Endothelial cell of umbilical vein (primary cell): ENCODE results near the gene DDX55. TPM values are rescaled to one million over a fixed set of nuclear protein-coding genes. Genes with fewer than 3 reads are reported as not detected.

Experiments
- BruUV-seq: library from RNA; stranded (reverse); fragments of 400-500 nt; replicated peaks from 2 replicates; lab custom pipeline; 2021; lab: Mats Ljungman, UMichigan
- CTCF ChIA-PET: fragments of 300-600, 350-600 bp; sonication (Branson Sonifier 250); formaldehyde crosslinking; loops from one replicate; lab custom pipeline; 2021; ENCODE audit warnings: antibody characterized with exemption, inconsistent platforms; lab: Charles Lee
- POLR2A ChIA-PET: fragments of 300-600, 350-600 bp; sonication (Branson Sonifier 250); formaldehyde crosslinking; loops from one replicate; lab custom pipeline; 2021; ENCODE audit warnings: antibody characterized with exemption, inconsistent platforms; lab: Charles Lee
- DNase-seq: peaks from one replicate; pipeline ENCODE4 v3.0.0-alpha.2; 2011; ENCODE audit warnings: low read depth, low spot score
- FAIRE-seq: peaks from 2 replicates; lab custom pipeline; 2011; peaks lifted over from hg19 to GRCh38; lab: Jason Lieb, UNC
- H2AFZ ChIP-seq: 2 replicates; pipeline ENCODE4 v1.6.0; 2012; ENCODE audit warnings: low read depth, low read length, control low read depth, inconsistent platforms
- H3K27ac ChIP-seq: 2 replicates; pipeline ENCODE4 v1.5.1; 2011; ENCODE audit warnings: low read depth, mild to moderate bottlenecking, control low read depth, low read length, moderate library complexity; ENCODE audit not compliant: insufficient read depth
- H3K27me3 ChIP-seq, 2 experiments: 2 replicates each; pipeline versions ENCODE4 v1.6.0 to v1.6.1; 2011; ENCODE audit warnings: low read length in 2 of 2, mixed read lengths in 1 of 2; ENCODE audit not compliant: control insufficient read depth in 2 of 2, insufficient read depth in 2 of 2
- H3K36me3 ChIP-seq, 2 experiments: 2 replicates in 1 of 2; 3 replicates in 1 of 2; pipeline ENCODE4 v1.5.1; 2011; ENCODE audit warnings: low read length in 2 of 2, mild to moderate bottlenecking in 1 of 2, moderate library complexity in 1 of 2; ENCODE audit not compliant: control insufficient read depth in 2 of 2, insufficient read depth in 2 of 2; ENCODE audit errors: extremely low read depth in 1 of 2
- H3K4me1 ChIP-seq: 3 replicates; pipeline ENCODE4 v1.5.1; 2011; ENCODE audit warnings: mild to moderate bottlenecking, low read length; ENCODE audit not compliant: control insufficient read depth, insufficient read depth; ENCODE audit errors: extremely low read depth
- H3K4me2 ChIP-seq: 2 replicates; pipeline ENCODE4 v1.6.1; 2011; ENCODE audit warnings: low read length, control low read depth, mixed read lengths; ENCODE audit not compliant: insufficient read depth
- H3K4me3 ChIP-seq, 3 experiments: fragments of 200-600 bp in 1 of 3; sonication (generic), shearing (Covaris generic) in 1 of 3; replicated peaks in 1 of 3; 2 replicates each; pipeline ENCODE4 v1.5.1; 2011 to 2016; ENCODE audit warnings: control low read depth in 3 of 3, low read length in 3 of 3, mild to moderate bottlenecking in 2 of 3, inconsistent platforms in 1 of 3, low read depth in 1 of 3, moderate library complexity in 1 of 3; ENCODE audit not compliant: insufficient read depth in 1 of 3
- H3K79me2 ChIP-seq: 2 replicates; pipeline ENCODE4 v1.6.0; 2012; ENCODE audit warnings: low read length, inconsistent platforms; ENCODE audit not compliant: control insufficient read depth, insufficient read depth
- H3K9ac ChIP-seq: replicated peaks from 2 replicates; pipeline ENCODE3; 2011; ENCODE audit warnings: low read length, control low read depth; ENCODE audit not compliant: insufficient read depth; ENCODE audit errors: extremely low read depth
- H3K9me1 ChIP-seq: replicated peaks from 3 replicates; pipeline ENCODE4 v1.6.0; 2011; ENCODE audit warnings: mild to moderate bottlenecking, low read length; ENCODE audit not compliant: control insufficient read depth, insufficient read depth; ENCODE audit errors: extremely low read depth
- H3K9me3 ChIP-seq: replicated peaks from 2 replicates; pipeline ENCODE4 v1.5.1; 2012; ENCODE audit warnings: low read length, inconsistent platforms; ENCODE audit not compliant: control insufficient read depth, insufficient read depth
- H4K20me1 ChIP-seq: replicated peaks from 2 replicates; pipeline ENCODE3; 2011; ENCODE audit warnings: mild to moderate bottlenecking, low read length; ENCODE audit not compliant: control insufficient read depth, insufficient read depth; ENCODE audit errors: extremely low read depth
- FOS ChIP-seq: IDR thresholded peaks from 2 replicates; pipeline ENCODE4 v1.6.1; 2011; ENCODE audit warnings: mild to moderate bottlenecking, low read length, moderate library complexity, borderline replicate concordance; ENCODE audit not compliant: insufficient read depth
- GATA2 ChIP-seq: IDR thresholded peaks from 2 replicates; pipeline ENCODE4 v1.7.0; 2011; ENCODE audit warnings: low read depth, mild to moderate bottlenecking, moderate library complexity, mixed read lengths, low read length; ENCODE audit not compliant: insufficient read length, insufficient read depth
- JUN ChIP-seq: IDR thresholded peaks from 2 replicates; pipeline ENCODE4 v1.6.1; 2011; ENCODE audit warnings: borderline replicate concordance, low read depth; ENCODE audit not compliant: insufficient read length, insufficient read depth
- POLR2AphosphoS5 ChIP-seq: IDR thresholded peaks from 2 replicates; pipeline ENCODE4 v1.6.1; 2012; ENCODE audit warnings: low read depth, mild to moderate bottlenecking, control low read depth, low read length, moderate library complexity; ENCODE audit not compliant: insufficient read depth
- dilution Hi-C: fragments of 300-500 bp; cut with MboI; formaldehyde crosslinking; loops from one replicate; pipeline ENCODE4 v1.15.0; 2019; ENCODE audit warnings: low sequenced_read_pairs; ENCODE audit not compliant: extremely low pct_ligation_motif_present
- intact Hi-C: fragments of 100-400 bp; cut with micrococcal nuclease; formaldehyde crosslinking; loops from one replicate; pipeline ENCODE4 v1.10.0; 2022
- polyA plus RNA-seq, 4 experiments: library from polyadenylated mRNA; depleted of rRNA in 3 of 4; stranded (reverse) in 3 of 4; unstranded in 1 of 4; fragments of >200 nt; gene quantifications; 2 replicates each; pipeline versions ENCODE4 v1.2.1 to v1.2.3, GENCODE V29; 2011 to 2012; ENCODE audit warnings: missing spikeins in 1 of 4
- total RNA-seq: library from RNA; stranded (reverse); gene quantifications from 2 replicates; pipeline ENCODE4 v1.2.3, GENCODE V29; 2021
- TF ChIP-seq, protein P1 (sequence below): IDR thresholded peaks from 2 replicates; pipeline ENCODE4 v1.6.1; 2011; ENCODE audit not compliant: insufficient read depth, insufficient read length
- TF ChIP-seq, protein P2 (sequence below), 2 donors: IDR thresholded peaks; 1 replicate in 1 of 2; 2 replicates in 1 of 2; pipeline ENCODE4 v1.5.1; 2011; ENCODE audit warnings: low read length in 2 of 2, mild to moderate bottlenecking in 2 of 2, moderate library complexity in 2 of 2, control low read depth in 1 of 2, inconsistent platforms in 1 of 2, low read depth in 1 of 2; ENCODE audit not compliant: insufficient read depth in 1 of 2; ENCODE audit errors: extremely low read depth in 1 of 2

Gene DDX55
- total and polyA plus RNA-seq, 2 donors (not counting 3 experiments of a cell fraction or from before 2014, with no cell fraction given): 17.8 to 25.9 TPM

DNA sequence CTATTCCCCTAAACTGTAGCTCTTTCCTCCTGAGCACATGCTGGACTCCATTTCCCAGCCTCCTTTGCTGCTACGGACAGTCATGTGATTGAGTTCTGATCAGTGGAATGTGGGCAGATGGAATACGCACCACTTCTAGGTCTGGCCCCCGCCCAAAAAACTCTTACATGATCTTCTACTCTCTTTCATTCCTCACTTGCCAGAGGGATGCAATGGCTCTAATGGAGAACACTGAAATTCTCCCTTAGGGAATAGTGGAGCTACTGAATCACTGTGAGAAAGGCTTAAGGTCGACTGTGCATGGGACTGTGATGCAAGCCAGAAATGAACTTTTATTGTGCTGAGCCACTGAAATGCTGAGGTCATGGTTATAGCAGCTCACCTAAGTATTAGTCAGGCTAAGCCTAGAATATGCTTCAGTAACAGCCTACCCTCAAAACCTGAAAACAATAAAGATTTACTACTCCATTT, 30.5 kb upstream of the DDX55 start:
- FAIRE-seq: peak; percentile 70
- no peak overlapping the region for H3K4me2 ChIP-seq
- H3K27me3 ChIP-seq: peaks cover 4% of the 10 kb centered on the region in 2 experiments
- H4K20me1 ChIP-seq: no peaks in the 10 kb centered on the region
- TF ChIP-seq, protein P1, sequence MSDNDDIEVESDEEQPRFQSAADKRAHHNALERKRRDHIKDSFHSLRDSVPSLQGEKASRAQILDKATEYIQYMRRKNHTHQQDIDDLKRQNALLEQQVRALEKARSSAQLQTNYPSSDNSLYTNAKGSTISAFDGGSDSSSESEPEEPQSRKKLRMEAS: peak; percentile 27
- TF ChIP-seq GATA2: no peak
- ChIA-PET POLR2A (interaction anchor here (0.7 kb wide), 1 partner anchor 386 kb away, joined by 4 read pairs; no protein-coding TSS in a partner anchor), CTCF (interaction anchor here (0.6 to 1.4 kb wide), 4 partner anchors 10 to 206 kb away, joined by 3 to 5 read pairs (median 4); partner anchors contain the start of gene RILPL1)
- H3K4me3 ChIP-seq: no peak overlapping the region
- DNase-seq: no peak
- H3K27ac ChIP-seq: no peak overlapping the region
- H3K79me2 ChIP-seq: no peaks in the 10 kb centered on the region
- H3K4me1 ChIP-seq: peaks cover 2% of the 10 kb centered on the region
- no TSS peak for BruUV-seq
- dilution Hi-C loops: no loop called here
- H2AFZ ChIP-seq: peak overlapping the region; percentile 32
- no peaks in the 10 kb centered on the region for H3K36me3 ChIP-seq
- intact Hi-C loops: no loop called here
- H3K9ac ChIP-seq: no peak overlapping the region
- no peaks in the 10 kb centered on the region for H3K9me1 ChIP-seq
- H3K9me3 ChIP-seq: no peaks in the 10 kb centered on the region

DNA sequence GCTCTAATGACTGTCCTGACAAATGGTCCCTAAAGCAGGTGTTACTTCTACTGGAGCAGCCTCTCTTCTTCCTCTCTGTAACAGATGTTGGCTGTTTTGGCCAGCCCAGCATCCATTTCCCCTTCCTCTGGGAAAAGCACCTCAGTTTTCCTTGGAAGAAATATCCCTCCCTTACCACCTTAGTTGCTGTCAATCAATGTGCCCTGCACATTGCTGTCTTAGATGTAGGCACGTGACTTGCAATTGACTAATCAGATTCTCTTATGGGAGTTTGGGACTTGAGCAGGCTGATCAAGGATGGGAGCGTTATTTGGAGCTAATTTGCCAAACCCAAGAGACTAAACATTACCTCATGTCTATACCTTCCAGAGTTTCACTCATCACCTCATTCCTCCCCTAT, 29.5 kb upstream of the DDX55 start:
- intact Hi-C loops: no loop called here
- TF ChIP-seq, protein P2, sequence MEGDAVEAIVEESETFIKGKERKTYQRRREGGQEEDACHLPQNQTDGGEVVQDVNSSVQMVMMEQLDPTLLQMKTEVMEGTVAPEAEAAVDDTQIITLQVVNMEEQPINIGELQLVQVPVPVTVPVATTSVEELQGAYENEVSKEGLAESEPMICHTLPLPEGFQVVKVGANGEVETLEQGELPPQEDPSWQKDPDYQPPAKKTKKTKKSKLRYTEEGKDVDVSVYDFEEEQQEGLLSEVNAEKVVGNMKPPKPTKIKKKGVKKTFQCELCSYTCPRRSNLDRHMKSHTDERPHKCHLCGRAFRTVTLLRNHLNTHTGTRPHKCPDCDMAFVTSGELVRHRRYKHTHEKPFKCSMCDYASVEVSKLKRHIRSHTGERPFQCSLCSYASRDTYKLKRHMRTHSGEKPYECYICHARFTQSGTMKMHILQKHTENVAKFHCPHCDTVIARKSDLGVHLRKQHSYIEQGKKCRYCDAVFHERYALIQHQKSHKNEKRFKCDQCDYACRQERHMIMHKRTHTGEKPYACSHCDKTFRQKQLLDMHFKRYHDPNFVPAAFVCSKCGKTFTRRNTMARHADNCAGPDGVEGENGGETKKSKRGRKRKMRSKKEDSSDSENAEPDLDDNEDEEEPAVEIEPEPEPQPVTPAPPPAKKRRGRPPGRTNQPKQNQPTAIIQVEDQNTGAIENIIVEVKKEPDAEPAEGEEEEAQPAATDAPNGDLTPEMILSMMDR (IDR thresholded peaks at IDR 0.05; ENCODE audit: extremely low read depth in 1 of 2, insufficient read depth in 1 of 2, low read depth in 1 of 2, low read length in 2 of 2): no peak
- no peak for TF ChIP-seq GATA2
- TF ChIP-seq FOS: no peak
- TF ChIP-seq JUN: no peak
- no peak for TF ChIP-seq POLR2AphosphoS5
- H3K9ac ChIP-seq: no peak overlapping the region
- no peak for DNase-seq
- dilution Hi-C loops: no loop called here
- H3K4me2 ChIP-seq: no peak overlapping the region
- BruUV-seq: no TSS peak
- FAIRE-seq: no peak
- H3K4me3 ChIP-seq: no peak overlapping the region
- H3K27ac ChIP-seq: no peak overlapping the region
- no peaks in the 10 kb centered on the region for H3K9me3 ChIP-seq
- POLR2A ChIA-PET: no interaction called here
- H2AFZ ChIP-seq: no peak overlapping the region
- CTCF ChIA-PET: interaction anchor here (1.4 kb wide), 1 partner anchor 39 kb away, joined by 5 read pairs; the partner anchor contains the start of gene RILPL1
- no peaks in the 10 kb centered on the region for H4K20me1 ChIP-seq
- no peaks in the 10 kb centered on the region for H3K36me3 ChIP-seq
- H3K79me2 ChIP-seq: no peaks in the 10 kb centered on the region
- peaks cover 2% of the 10 kb centered on the region for H3K4me1 ChIP-seq
- H3K9me1 ChIP-seq: no peaks in the 10 kb centered on the region
- peaks cover 0 to 4% of the 10 kb centered on the region in 2 experiments for H3K27me3 ChIP-seq
